GM18867 (cell line): ENCODE measurements around the gene HAND1.

Experiments
- ATAC-seq: cut with Tn5 transposase; IDR thresholded peaks from one replicate; pipeline ENCODE4 v1.9.1; 2021; ENCODE audit warnings: mild to moderate bottlenecking, moderate library complexity; ENCODE audit not compliant: unreplicated experiment

Gene HAND1

DNA sequence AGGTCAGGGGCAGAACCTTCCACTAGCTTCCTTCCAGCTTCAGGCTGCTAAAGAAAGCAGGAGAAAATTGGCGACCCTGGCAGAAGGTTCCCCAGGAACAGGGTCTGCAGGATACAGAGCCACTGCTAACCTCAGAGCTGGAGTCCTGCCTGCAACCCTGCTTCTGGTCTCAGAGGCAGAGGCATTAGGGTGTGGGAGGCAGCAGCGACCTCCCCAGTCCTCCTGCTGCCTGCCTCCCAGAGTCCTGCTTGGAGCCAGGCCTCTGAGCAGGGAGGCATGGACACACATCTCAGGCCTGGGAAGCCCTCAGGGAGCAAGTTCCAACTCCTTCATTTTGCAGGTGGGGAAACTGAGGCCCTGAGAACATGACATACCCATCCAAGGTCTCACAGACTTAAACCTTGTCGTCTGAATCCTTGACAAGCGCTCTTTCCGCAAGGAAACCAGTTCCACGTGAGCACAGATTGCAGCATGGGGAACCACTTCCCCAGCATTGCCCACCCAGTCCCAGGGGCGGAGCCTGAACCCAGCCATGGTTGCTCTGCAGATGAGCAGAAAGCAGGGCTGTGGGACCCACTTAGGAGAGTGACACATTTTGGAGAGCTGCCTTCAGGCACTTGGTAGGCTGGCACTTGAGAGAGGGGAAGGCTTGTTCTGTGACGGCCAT is 28.2 kb upstream of the HAND1 start:
- ATAC-seq = no peak

DNA sequence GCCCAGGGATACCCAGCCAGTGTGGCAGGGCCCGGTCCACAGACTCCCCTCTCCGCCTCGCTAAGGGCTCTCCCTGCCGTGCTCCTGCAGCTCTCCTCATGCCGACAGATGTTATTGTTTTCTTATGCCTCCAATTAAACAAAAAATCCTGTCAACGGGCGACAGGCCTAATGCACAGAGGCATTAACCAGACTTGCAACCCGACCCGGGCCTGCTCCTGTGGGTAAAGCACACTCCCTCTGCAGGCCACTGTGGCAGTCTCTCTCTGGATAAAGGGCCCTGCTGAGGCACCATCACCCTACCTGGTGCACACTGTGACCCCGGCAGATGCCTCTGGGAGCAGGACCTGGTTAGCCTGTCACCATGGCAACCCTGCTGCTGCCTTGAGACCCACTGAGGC is 27.5 kb upstream of the HAND1 start:
- ATAC-seq = no peak

DNA sequence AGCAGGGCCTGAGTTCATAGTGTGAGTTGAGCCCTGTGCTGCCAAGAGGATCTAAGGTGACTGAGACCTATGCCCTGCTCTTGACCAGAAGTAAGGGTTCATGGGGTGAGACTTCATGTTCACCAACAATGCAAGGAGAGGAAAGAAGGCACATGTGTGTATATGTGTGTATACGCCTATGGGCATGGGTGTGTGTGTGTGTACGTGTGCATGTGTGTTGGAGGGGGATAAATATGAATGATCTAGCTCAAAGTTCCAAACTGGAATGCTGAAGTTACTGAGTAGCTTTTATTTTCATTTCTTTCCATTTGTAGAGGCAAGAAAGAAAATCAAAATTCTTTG is 25.6 kb upstream of the HAND1 start:
- no peak for ATAC-seq

DNA sequence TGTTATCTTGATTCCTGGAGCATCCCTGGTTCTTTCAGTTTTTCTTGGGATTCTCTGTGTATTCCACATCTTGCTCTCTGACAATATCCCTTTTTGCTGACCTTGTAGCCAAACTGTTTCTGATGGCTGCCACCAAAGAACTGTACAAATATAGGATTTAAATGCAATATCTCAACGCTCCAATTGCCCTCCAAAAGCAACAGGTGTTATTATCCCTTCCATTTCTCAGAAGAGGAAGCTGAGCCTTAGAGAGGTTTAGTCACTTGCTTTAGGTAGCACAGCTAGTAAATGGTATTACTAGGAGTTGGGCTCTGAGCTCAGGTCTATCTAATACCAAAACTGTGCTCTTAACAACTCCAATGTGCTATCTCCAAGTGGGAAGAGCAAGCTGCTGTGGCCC is 24.2 kb upstream of the HAND1 start:
- no peak for ATAC-seq

DNA sequence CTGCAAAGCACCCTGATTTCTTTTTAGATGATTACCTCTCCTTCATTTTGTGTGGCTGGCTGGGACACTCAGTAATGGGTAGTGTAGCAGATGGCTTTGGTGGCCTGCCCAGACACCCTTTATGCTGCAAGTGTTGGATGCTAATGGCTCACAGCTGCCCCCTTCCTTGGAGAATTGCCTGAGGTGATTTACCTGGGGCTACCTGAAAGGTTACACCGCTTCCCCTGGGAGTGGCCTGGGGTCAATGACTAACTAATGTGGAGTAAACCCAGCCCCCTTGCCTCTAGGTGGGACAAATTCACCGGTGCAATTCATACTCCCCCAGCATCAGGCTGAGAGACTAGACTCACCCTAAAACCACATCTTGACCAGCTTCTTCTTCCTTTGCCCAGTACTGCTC is 23.5 kb upstream of the HAND1 start:
- no peak for ATAC-seq

DNA sequence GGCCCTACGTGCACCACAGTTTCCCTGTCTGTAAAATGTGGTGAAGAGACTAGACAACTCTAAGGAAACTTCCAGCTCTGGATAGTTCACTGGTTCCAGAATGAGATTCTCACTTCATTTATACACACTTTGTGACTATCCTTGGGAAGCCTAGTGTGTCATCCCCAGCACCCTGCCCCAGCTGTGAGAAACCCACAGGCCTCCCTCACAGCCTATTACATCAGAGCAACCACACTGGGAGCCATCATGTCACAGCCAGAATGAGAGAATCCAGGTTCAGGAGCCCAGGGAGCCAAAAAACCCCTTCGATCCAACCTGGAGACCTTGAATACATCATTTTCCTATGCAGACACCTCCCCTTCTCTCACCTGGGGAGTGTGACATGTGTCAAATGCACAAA is 21.0 kb upstream of the HAND1 start:
- ATAC-seq = no peak

DNA sequence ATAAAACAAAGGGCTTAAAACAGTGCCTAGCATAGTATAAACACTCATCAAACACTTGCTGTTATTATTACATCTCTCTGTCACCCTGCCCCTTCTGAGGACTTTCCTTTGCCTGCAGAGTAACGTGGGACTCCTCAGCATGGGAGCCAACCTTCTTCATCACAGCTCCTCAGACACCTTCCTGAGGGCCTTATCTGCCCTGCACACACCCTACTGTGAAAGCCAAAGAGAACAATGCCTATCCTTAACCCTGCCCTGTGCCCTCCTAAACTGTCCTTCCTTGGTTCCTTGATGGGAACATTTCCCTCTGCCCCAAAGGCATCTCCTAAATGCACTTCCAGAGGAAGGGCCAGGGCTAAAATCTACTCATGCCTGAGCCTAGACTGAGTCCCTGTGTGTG is 20.6 kb upstream of the HAND1 start:
- no peak for ATAC-seq

DNA sequence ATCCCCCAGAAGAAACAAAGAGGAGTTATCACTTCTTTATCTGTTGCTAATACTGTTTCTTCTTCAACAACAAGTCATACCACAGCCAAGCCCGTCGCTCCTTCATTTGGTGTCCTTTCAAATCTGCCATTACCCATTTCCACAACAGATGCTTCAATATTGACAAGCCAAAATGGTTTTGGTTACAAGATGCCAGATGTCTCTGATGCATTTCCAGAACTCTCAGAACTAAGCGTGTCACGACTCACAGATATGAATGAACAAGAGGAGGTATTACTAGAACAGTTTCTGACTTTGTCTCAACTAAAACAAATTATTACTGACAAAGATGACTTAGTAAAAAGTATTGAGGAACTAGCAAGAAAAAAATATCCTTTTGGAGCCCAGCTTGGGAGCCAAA is 16.0 kb upstream of the HAND1 start:
- no peak for ATAC-seq

DNA sequence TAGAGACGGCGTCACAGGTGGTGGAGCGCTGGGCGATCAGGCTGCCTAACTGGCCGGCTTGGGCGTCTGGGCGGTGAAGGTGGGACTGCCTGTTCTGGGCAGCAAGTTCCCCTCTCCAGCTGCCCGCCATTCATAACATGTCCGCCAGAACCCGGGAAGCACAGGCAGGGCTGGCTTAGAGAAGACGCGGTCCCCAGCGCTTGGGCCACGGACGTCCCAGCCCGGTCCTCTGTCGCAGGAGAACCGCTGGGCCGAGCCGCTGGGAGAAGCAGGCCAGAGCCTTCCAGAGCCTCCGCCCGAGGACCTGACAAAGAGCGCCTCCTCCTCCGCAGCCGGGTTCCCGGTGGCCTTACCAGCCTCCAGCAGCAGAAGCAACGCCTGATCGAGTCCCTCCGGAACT is 15.2 kb upstream of the HAND1 start:
- ATAC-seq = no peak

DNA sequence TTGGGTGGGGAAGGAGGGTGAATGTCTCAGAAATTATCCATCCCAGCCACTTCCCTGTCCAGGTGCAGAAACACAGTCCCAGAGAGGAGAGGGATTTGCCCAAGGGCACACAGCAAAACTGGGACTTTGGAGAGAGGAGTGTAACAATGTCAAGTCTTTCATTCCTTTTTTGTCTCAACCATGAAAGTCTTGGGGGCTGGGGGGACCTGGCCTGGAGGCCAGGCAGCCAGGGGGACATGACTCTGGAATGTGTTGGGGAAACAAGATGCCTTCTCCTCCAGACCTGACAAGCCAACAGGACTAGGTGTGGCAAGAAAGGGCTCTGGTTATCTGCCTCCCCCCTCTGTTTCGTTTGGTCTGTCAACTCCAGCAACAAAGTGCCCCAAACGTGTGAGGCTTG is 13.9 kb upstream of the HAND1 start:
- no peak for ATAC-seq

DNA sequence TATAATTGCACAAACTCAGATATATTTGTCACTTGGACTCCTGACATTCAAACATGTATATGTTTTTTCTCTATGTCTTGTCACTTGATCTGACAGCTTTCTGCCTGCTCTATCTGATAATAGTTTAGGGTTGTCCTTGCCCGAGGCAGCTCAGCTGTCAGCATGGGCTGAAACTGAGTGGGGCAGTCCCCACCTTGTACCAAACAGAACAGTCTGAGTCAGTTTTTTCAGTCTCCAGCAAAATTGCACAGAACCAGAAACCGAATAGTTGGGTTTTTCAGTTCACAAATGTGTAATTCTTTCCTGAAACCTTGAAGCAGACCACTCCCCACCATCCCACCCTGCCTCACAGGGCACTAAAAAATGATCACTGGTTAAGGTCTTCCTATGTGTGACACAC is 9.5 kb upstream of the HAND1 start:
- ATAC-seq = peak; percentile 99

DNA sequence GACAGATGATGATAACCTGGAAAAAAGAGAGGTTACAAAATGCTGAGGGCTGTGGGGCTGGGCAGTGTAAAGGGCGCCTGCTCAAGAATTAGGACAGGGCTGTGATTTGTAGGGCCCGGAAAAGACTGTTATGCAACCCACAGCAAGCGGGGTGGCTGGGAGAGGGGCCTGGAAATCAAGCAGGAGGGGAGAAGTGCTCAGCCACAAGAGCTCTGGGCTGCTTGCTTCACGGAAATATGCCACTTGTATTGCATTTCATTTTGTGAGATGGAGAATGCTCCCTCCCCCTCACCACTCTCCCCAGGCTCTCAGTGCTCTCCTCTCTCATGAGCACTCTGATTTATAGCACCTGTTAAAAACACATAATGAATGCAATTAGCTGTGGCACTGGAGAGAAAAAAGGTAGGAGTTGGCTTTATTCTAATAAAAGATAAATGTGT is 8.4 kb upstream of the HAND1 start:
- ATAC-seq = no peak

DNA sequence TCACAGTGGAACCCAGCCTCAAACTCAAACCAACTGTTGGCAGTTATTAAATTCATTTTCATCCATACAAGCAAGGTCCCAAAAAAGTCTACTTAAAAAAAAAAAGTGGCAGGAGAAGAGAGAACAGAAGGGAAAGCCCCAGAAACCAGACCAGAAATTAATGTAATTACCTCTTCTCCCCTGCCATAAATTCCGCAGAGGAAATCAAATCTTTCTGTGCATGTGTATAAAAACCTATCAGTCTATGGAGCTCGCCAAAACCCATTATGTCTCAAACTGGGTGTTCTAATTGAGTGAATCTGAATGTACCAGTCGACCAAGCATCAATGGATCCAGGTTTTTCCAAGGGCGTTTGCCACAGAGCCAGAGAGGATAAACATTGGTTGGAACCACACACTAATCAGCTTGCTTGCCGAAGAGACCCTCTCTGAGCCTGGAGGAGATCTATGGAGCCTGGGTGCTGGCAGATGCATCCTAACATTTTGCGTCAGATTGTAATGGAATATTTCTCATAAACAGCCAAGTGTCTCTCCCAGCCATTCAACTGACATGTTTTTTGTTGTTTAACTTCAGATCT is 7.9 kb upstream of the HAND1 start:
- no peak for ATAC-seq

DNA sequence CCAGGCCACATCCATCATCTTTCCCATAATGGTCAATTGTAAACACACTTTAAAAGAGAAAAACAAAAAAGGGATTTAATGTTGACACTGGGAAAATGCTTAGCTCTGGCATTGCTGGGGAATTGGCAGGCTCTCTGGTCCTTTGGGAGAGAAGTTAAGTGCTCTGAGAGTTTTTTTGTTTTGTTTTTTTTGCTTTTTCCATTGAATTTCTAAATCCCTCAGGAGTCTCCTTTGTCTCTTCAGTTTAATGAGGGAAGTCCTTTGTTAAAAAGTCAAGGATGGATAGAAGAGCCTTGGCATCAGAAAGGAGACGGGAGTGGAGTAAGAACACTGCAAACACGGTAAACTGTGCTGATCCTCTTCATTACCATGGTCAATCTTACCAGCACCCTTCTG is 7.1 kb upstream of the HAND1 start:
- no peak for ATAC-seq

DNA sequence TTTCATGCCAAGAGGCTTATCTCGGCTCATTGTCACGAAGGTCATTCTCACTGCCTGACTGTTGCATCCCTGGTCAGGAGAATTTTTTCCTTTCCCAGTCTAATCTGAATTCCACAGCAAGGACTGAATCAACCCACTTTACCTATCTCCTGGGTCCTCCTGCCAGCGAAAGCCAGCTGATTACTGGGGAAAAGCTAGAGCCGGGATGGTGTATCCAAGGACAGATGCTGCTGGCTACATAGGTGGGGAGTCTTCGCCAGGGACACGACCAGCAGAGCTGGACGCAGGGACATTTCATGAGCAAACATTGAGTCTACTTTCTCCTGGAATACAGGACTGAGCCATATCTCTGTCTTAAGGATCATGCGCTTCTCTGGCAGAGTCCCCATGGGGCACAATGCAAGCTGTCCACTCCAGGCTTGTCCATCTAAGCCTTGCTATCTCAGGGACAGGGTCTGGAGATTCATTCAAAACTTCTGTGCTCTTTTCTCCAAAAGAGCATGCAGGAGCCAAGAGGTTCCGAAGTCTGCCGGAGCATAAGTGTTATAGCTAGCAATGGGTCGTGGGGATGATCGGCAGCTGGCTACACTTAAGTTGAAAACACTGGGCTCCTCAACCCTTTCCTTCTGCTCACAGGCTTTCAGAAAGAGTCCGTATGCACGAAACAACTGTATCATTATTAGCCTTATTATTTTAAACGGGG is 6.5 kb upstream of the HAND1 start:
- no peak for ATAC-seq

DNA sequence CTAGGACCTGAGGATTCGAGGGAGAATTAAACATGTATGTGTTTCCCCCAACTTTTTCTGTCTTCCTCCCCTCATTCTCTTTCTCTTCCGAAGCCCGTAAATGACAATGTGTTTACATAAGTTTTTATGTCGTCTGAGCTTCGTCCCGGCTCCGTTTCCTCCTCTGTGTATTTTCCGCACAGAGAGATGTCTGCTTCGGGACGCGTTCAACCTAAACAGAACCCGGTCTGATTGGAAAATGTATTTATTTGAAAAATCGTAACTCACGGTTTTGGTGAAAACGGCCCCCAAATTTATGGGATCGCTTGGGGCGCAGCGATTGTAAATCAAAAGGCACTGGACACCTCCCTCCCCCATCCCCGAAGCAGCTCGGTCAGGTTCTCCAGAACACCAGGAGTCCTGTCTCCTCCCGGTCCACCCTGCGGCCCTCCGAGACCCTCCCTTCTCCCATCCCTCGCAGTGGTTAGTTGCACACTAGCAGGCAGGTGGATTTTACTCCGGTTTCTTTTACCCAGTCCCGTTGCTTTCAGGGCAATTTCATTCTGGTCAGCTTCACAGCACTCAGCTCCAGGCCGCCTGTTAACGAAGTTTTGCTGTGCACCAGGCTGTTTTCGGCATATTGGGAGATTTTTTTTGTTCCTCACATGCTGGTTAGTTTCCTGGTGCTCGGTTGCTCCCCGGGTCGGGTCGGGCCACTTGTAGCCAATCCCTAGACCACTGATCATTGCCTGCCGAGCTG is 5.8 kb upstream of the HAND1 start:
- ATAC-seq = no peak

DNA sequence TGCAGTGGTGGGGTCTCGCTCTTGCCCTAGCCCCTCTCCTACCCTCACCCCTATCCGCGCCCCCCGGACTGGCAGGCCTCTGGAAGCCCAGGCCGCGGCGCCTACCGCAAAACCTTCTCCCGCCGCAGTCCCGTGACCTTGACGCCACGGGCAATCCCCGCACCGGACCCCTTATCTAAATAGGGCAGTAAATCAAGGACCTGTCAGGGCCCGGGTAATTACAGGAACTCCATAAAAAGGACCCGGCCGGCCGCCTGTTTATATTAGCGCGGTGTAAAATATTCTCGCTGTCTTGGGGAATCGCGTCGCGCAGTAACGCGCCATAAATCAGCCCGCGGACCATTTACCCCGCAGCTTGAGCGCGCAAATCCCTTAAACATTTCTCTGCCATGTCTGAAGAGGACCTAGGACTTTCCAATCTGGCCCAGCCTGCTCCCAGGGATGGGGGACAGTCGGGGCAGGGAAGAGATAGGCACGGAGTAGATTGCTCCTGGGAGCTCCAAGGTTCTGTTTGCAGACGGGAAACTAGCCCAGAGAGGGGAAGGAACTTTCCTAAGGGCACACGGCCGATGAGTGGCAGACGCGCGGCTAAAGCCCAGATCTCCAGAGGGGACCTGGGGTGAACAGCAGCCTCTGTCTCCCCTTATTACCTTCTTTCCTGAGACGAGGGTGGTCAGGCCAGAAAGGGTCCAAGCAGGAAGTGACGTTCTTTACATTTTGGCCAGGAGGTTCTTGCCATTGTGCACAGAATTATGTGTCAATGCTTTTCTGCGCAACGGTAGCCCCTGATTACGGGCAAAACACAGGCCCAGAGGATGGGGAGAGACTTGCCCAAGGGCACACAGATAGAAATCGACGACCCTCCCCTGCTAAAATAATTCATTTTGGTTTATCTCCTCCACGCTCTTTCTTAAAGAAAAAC is 4.8 kb upstream of the HAND1 start:
- no peak for ATAC-seq

DNA sequence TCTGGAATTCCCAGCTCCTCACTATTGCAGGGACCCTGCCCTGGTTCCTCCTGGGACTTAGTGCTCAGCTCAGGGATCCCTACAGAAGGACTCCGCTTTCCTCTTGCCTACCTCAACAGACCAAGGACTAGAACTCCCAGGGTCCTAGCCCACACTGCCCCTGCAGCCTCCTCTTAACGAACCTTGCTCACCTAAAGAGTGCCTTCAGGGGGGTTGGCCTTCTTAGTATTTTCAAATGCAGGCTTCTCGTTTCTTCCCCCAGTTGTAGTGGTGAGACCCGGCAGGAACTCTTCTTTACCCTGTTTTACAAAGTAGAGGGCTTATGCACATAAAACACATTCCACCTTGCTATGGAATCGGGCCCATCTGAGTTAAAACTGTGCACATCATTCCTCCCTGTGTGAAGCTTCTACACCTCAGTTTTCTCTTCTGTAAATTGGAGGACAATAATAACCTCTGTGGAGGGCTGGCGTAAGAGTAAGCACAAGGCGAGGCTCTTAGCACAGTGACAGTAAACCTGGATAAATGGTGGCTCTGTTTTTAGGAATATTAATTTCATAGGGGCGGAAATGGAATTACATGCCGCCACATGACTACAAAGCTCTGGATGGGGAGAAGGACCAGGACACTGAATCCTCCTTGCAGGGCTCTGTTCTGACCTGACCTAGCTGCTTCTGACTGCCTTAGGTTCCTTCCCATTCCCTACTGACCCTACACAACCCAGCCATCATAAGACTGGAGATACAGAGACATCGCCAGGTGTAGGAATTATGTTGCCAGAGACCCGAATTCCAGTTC is 3.8 kb upstream of the HAND1 start:
- ATAC-seq = no peak

DNA sequence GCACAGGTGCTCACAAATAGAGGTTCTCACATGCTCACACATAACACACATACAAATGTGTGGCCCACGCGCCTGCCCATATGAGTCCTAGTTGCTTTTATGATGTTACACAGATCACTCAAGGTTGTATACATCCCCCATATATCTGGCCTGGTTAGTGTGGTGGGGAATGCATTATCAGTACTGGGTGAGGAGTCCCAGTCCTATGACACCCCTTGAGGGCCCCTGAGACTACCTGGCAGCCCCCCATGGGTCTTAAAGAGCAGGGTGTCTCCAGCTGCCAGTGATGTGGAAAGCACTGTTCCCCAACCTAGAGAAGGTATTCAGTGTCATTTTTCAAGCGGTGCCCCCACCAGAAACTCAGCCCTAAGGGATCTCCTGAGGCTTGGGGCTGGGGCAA is 2.8 kb upstream of the HAND1 start:
- no peak for ATAC-seq
